ENCODE results near the gene DYNC1I1.

Gene DYNC1I1

GRCh38 chr7:96045919-96046318 is 273.6 kb downstream of the DYNC1I1 start:
- no peaks in the 10 kb centered on the region for H3K4me1 ChIP-seq (ENCODE audit: control insufficient read depth, insufficient read depth, low read length, poor library complexity, severe bottlenecking)
- H3K36me3 ChIP-seq (ENCODE audit: control insufficient read depth, insufficient read depth, low read length): no peaks in the 10 kb centered on the region
- no peaks in the 10 kb centered on the region for H3K9me3 ChIP-seq (ENCODE audit: control insufficient read depth, low read length)
- 83 to 85% methylated on average over 2 to 4 of the region's 4 CpGs for WGBS, 2 experiments (ENCODE audit: insufficient coverage in 2 of 2)
- no peak overlapping the region for H3K27ac ChIP-seq (ENCODE audit: low read depth, low read length, severe bottlenecking)
- no peak overlapping the region for H3K4me3 ChIP-seq (ENCODE audit: extremely low read depth, insufficient read depth, low read length, poor library complexity, severe bottlenecking)

- Histone ChIP-seq H3K36me3 (ENCODE audit: control insufficient read depth, insufficient read depth, low read length) (no peaks in the 10 kb centered on the region), H3K27ac (ENCODE audit: low read depth, low read length, severe bottlenecking) (no peak overlapping the region), H3K9me3 (ENCODE audit: control insufficient read depth, low read length) (no peaks in the 10 kb centered on the region), H3K4me3 (ENCODE audit: extremely low read depth, insufficient read depth, low read length, poor library complexity, severe bottlenecking) (no peak overlapping the region), H3K4me1 (ENCODE audit: control insufficient read depth, insufficient read depth, low read length, poor library complexity, severe bottlenecking) (no peaks in the 10 kb centered on the region)
Measured at GRCh38 chr7:96052289-96052688, 279.9 kb downstream of the DYNC1I1 start.

GRCh38 chr7:96052860-96053470 is 280.6 kb downstream of the DYNC1I1 start:
- Histone ChIP-seq H3K4me1 (ENCODE audit: control insufficient read depth, insufficient read depth, low read length, poor library complexity, severe bottlenecking) (no peaks in the 10 kb centered on the region), H3K36me3 (ENCODE audit: control insufficient read depth, insufficient read depth, low read length) (no peaks in the 10 kb centered on the region), H3K27ac (ENCODE audit: low read depth, low read length, severe bottlenecking) (no peak overlapping the region), H3K9me3 (ENCODE audit: control insufficient read depth, low read length) (no peaks in the 10 kb centered on the region), H3K4me3 (ENCODE audit: extremely low read depth, insufficient read depth, low read length, poor library complexity, severe bottlenecking) (no peak overlapping the region)
- no CpG with 5 or more reads among the region's 4 CpGs for WGBS, 2 experiments (ENCODE audit: insufficient coverage in 2 of 2)

GRCh38 chr7:96055717-96056116 is 283.4 kb downstream of the DYNC1I1 start:
- H3K27ac ChIP-seq (ENCODE audit: low read depth, low read length, severe bottlenecking): no peak overlapping the region
- H3K36me3 ChIP-seq (ENCODE audit: control insufficient read depth, insufficient read depth, low read length): no peaks in the 10 kb centered on the region
- H3K9me3 ChIP-seq (ENCODE audit: control insufficient read depth, low read length): no peaks in the 10 kb centered on the region
- no CpG with 5 or more reads among the region's 1 CpG for WGBS, 2 experiments (ENCODE audit: insufficient coverage in 2 of 2)
- H3K4me1 ChIP-seq (ENCODE audit: control insufficient read depth, insufficient read depth, low read length, poor library complexity, severe bottlenecking): no peaks in the 10 kb centered on the region
- H3K4me3 ChIP-seq (ENCODE audit: extremely low read depth, insufficient read depth, low read length, poor library complexity, severe bottlenecking): no peak overlapping the region

- Histone ChIP-seq H3K36me3 (ENCODE audit: control insufficient read depth, insufficient read depth, low read length) (no peaks in the 10 kb centered on the region), H3K27ac (ENCODE audit: low read depth, low read length, severe bottlenecking) (no peak overlapping the region), H3K9me3 (ENCODE audit: control insufficient read depth, low read length) (no peaks in the 10 kb centered on the region), H3K4me3 (ENCODE audit: extremely low read depth, insufficient read depth, low read length, poor library complexity, severe bottlenecking) (no peak overlapping the region), H3K4me1 (ENCODE audit: control insufficient read depth, insufficient read depth, low read length, poor library complexity, severe bottlenecking) (no peaks in the 10 kb centered on the region)
- WGBS, 2 experiments (ENCODE audit: insufficient coverage in 2 of 2): 60% methylated on average over 1 of the region's 1 CpG; no CpG with 5 or more reads in 1 of the 2 experiments
Measured at GRCh38 chr7:96059075-96059474, 286.7 kb downstream of the DYNC1I1 start.

- 81 to 83% methylated on average over 5 to 7 of the region's 7 CpGs for WGBS, 2 experiments (ENCODE audit: insufficient coverage in 2 of 2)
- H3K27ac ChIP-seq (ENCODE audit: low read depth, low read length, severe bottlenecking): no peak overlapping the region
Measured at GRCh38 chr7:96061009-96061408, 288.7 kb downstream of the DYNC1I1 start.

GRCh38 chr7:96061844-96062243 is 289.5 kb downstream of the DYNC1I1 start:
- Histone ChIP-seq H3K27ac (ENCODE audit: low read depth, low read length, severe bottlenecking) (no peak overlapping the region), H3K36me3 (ENCODE audit: control insufficient read depth, insufficient read depth, low read length) (no peaks in the 10 kb centered on the region), H3K4me3 (ENCODE audit: extremely low read depth, insufficient read depth, low read length, poor library complexity, severe bottlenecking) (no peak overlapping the region), H3K4me1 (ENCODE audit: control insufficient read depth, insufficient read depth, low read length, poor library complexity, severe bottlenecking) (no peaks in the 10 kb centered on the region), H3K9me3 (ENCODE audit: control insufficient read depth, low read length) (no peaks in the 10 kb centered on the region)
- WGBS, 2 experiments (ENCODE audit: insufficient coverage in 2 of 2): 90 to 91% methylated on average over 3 of the region's 4 CpGs

More at GRCh38 chr7:96061009-96061408, 288.7 kb downstream of the DYNC1I1 start:
- Histone ChIP-seq H3K4me3 (ENCODE audit: extremely low read depth, insufficient read depth, low read length, poor library complexity, severe bottlenecking) (no peak overlapping the region), H3K36me3 (ENCODE audit: control insufficient read depth, insufficient read depth, low read length) (no peaks in the 10 kb centered on the region), H3K9me3 (ENCODE audit: control insufficient read depth, low read length) (no peaks in the 10 kb centered on the region), H3K4me1 (ENCODE audit: control insufficient read depth, insufficient read depth, low read length, poor library complexity, severe bottlenecking) (no peaks in the 10 kb centered on the region)

- Histone ChIP-seq H3K4me3 (ENCODE audit: extremely low read depth, insufficient read depth, low read length, poor library complexity, severe bottlenecking) (no peak overlapping the region), H3K9me3 (ENCODE audit: control insufficient read depth, low read length) (no peaks in the 10 kb centered on the region), H3K4me1 (ENCODE audit: control insufficient read depth, insufficient read depth, low read length, poor library complexity, severe bottlenecking) (peaks cover 9% of the 10 kb centered on the region), H3K27ac (ENCODE audit: low read depth, low read length, severe bottlenecking) (no peak overlapping the region), H3K36me3 (ENCODE audit: control insufficient read depth, insufficient read depth, low read length) (no peaks in the 10 kb centered on the region)
- WGBS, 2 experiments (ENCODE audit: insufficient coverage in 2 of 2): no CpG with 5 or more reads among the region's 1 CpG
Measured at GRCh38 chr7:96067321-96067720, 295.0 kb downstream of the DYNC1I1 start.

- no peak overlapping the region for H3K27ac ChIP-seq (ENCODE audit: low read depth, low read length, severe bottlenecking)
- no peaks in the 10 kb centered on the region for H3K36me3 ChIP-seq (ENCODE audit: control insufficient read depth, insufficient read depth, low read length)
- no peaks in the 10 kb centered on the region for H3K9me3 ChIP-seq (ENCODE audit: control insufficient read depth, low read length)
- 86 to 90% methylated on average over 1 to 2 of the region's 3 CpGs for WGBS, 2 experiments (ENCODE audit: insufficient coverage in 2 of 2)
- H3K4me1 ChIP-seq (ENCODE audit: control insufficient read depth, insufficient read depth, low read length, poor library complexity, severe bottlenecking): peaks cover 9% of the 10 kb centered on the region
- H3K4me3 ChIP-seq (ENCODE audit: extremely low read depth, insufficient read depth, low read length, poor library complexity, severe bottlenecking): no peak overlapping the region
Measured at GRCh38 chr7:96069401-96069800, 297.0 kb downstream of the DYNC1I1 start.

GRCh38 chr7:96074871-96075270 is 302.5 kb downstream of the DYNC1I1 start:
- 57% methylated on average over 1 of the region's 1 CpG; no CpG with 5 or more reads in 1 of the 2 experiments for WGBS, 2 experiments (ENCODE audit: insufficient coverage in 2 of 2)
- Histone ChIP-seq H3K4me3 (ENCODE audit: extremely low read depth, insufficient read depth, low read length, poor library complexity, severe bottlenecking) (no peak overlapping the region), H3K36me3 (ENCODE audit: control insufficient read depth, insufficient read depth, low read length) (no peaks in the 10 kb centered on the region), H3K4me1 (ENCODE audit: control insufficient read depth, insufficient read depth, low read length, poor library complexity, severe bottlenecking) (no peaks in the 10 kb centered on the region), H3K27ac (ENCODE audit: low read depth, low read length, severe bottlenecking) (no peak overlapping the region), H3K9me3 (ENCODE audit: control insufficient read depth, low read length) (no peaks in the 10 kb centered on the region)

- 3 to 5% methylated on average over 36 to 45 of the region's 47 CpGs for WGBS, 2 experiments (ENCODE audit: insufficient coverage in 2 of 2)
- Histone ChIP-seq H3K36me3 (ENCODE audit: control insufficient read depth, insufficient read depth, low read length) (no peaks in the 10 kb centered on the region), H3K4me1 (ENCODE audit: control insufficient read depth, insufficient read depth, low read length, poor library complexity, severe bottlenecking) (no peaks in the 10 kb centered on the region), H3K9me3 (ENCODE audit: control insufficient read depth, low read length) (no peaks in the 10 kb centered on the region), H3K27ac (ENCODE audit: low read depth, low read length, severe bottlenecking) (peak overlapping the region; percentile 43), H3K4me3 (ENCODE audit: extremely low read depth, insufficient read depth, low read length, poor library complexity, severe bottlenecking) (peak overlapping the region; percentile 49)
Measured at GRCh38 chr7:96075510-96076349, 303.4 kb downstream of the DYNC1I1 start.
